ENCODE data around the gene CROCC. TPM values are rescaled to one million over a fixed set of nuclear protein-coding genes. Genes with fewer than 3 reads are reported as not detected.

Gene CROCC
- total and polyA plus RNA-seq, 2 experiments from 2014 or later: 15.1 to 106 TPM

DNA sequence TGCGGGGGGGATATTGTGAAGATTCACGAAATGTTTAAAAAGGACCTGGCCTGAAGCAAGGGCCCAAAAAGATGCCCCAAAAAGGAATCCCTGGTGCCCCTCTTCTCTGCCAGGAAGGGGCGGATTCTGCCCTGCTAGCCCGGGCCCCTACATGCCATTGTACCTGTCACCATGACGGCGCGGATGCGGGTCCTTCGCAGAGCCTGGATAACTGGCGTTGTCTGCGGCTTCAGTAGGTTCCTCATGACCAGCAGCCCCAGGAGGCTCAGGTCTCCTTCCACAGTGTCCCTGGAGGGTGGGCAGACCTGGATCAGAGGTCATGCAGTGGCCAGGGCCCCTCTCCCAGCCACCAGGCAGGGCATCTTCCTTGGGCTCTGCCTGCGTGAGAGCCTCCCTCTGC lies 69.8 kb downstream of the CROCC start:
- H2AFZ ChIP-seq: no peak overlapping the region
- H3K27me3 ChIP-seq (ENCODE audit: insufficient read depth): no peaks in the 10 kb centered on the region
- no peaks in the 10 kb centered on the region for H3K9me2 ChIP-seq (ENCODE audit: insufficient read depth)
- H3K9me3 Mint-ChIP-seq: no peaks in the 10 kb centered on the region
- no peak overlapping the region for H3K4me2 ChIP-seq
- peaks cover 4% of the 10 kb centered on the region for H3K27me3 Mint-ChIP-seq (ENCODE audit: insufficient read depth, low read depth, poor library complexity)
- H3K27ac Mint-ChIP-seq: no peak overlapping the region
- no peaks in the 10 kb centered on the region for H3K4me1 ChIP-seq (ENCODE audit: insufficient read depth)
- ATAC-seq (no peak), DNase-seq (ENCODE audit: low spot score) (no peak)
- H3K79me2 ChIP-seq (replicated peaks; ENCODE audit: insufficient read depth): no peaks in the 10 kb centered on the region
- no peaks in the 10 kb centered on the region for H4K20me1 ChIP-seq (replicated peaks; ENCODE audit: insufficient read depth)
- H3K4me1 Mint-ChIP-seq: no peaks in the 10 kb centered on the region
- no peak overlapping the region for H3K27ac ChIP-seq (ENCODE audit: low read depth)
- no peak overlapping the region for H3K4me3 Mint-ChIP-seq
- H3K4me3 ChIP-seq: no peak overlapping the region
- H3K36me3 ChIP-seq (ENCODE audit: insufficient read depth): no peaks in the 10 kb centered on the region
- H3F3A ChIP-seq (replicated peaks; ENCODE audit: low read depth): no peaks in the 10 kb centered on the region
- TF ChIP-seq, protein P1, sequence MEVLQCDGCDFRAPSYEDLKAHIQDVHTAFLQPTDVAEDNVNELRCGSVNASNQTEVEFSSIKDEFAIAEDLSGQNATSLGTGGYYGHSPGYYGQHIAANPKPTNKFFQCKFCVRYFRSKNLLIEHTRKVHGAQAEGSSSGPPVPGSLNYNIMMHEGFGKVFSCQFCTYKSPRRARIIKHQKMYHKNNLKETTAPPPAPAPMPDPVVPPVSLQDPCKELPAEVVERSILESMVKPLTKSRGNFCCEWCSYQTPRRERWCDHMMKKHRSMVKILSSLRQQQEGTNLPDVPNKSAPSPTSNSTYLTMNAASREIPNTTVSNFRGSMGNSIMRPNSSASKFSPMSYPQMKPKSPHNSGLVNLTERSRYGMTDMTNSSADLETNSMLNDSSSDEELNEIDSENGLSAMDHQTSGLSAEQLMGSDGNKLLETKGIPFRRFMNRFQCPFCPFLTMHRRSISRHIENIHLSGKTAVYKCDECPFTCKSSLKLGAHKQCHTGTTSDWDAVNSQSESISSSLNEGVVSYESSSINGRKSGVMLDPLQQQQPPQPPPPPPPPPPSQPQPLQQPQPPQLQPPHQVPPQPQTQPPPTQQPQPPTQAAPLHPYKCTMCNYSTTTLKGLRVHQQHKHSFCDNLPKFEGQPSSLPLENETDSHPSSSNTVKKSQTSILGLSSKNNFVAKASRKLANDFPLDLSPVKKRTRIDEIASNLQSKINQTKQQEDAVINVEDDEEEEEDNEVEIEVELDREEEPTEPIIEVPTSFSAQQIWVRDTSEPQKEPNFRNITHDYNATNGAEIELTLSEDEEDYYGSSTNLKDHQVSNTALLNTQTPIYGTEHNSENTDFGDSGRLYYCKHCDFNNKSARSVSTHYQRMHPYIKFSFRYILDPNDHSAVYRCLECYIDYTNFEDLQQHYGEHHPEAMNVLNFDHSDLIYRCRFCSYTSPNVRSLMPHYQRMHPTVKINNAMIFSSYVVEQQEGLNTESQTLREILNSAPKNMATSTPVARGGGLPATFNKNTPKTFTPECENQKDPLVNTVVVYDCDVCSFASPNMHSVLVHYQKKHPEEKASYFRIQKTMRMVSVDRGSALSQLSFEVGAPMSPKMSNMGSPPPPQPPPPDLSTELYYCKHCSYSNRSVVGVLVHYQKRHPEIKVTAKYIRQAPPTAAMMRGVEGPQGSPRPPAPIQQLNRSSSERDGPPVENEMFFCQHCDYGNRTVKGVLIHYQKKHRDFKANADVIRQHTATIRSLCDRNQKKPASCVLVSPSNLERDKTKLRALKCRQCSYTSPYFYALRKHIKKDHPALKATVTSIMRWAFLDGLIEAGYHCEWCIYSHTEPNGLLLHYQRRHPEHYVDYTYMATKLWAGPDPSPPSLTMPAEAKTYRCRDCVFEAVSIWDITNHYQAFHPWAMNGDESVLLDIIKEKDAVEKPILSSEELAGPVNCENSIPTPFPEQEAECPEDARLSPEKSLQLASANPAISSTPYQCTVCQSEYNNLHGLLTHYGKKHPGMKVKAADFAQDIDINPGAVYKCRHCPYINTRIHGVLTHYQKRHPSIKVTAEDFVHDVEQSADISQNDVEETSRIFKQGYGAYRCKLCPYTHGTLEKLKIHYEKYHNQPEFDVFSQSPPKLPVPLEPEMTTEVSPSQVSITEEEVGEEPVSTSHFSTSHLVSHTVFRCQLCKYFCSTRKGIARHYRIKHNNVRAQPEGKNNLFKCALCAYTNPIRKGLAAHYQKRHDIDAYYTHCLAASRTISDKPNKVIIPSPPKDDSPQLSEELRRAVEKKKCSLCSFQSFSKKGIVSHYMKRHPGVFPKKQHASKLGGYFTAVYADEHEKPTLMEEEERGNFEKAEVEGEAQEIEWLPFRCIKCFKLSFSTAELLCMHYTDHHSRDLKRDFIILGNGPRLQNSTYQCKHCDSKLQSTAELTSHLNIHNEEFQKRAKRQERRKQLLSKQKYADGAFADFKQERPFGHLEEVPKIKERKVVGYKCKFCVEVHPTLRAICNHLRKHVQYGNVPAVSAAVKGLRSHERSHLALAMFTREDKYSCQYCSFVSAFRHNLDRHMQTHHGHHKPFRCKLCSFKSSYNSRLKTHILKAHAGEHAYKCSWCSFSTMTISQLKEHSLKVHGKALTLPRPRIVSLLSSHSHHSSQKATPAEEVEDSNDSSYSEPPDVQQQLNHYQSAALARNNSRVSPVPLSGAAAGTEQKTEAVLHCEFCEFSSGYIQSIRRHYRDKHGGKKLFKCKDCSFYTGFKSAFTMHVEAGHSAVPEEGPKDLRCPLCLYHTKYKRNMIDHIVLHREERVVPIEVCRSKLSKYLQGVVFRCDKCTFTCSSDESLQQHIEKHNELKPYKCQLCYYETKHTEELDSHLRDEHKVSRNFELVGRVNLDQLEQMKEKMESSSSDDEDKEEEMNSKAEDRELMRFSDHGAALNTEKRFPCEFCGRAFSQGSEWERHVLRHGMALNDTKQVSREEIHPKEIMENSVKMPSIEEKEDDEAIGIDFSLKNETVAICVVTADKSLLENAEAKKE (CRISPR knock-in tag; IDR thresholded peaks at IDR 0.05): no peak
- TF ChIP-seq CREB1 (CRISPR knock-in tag; IDR thresholded peaks at IDR 0.05; ENCODE audit: low read depth) (no peak), POLR2AphosphoS5 (IDR thresholded peaks at IDR 0.05; ENCODE audit: low read depth) (no peak)
- TF ChIP-seq, protein P2, sequence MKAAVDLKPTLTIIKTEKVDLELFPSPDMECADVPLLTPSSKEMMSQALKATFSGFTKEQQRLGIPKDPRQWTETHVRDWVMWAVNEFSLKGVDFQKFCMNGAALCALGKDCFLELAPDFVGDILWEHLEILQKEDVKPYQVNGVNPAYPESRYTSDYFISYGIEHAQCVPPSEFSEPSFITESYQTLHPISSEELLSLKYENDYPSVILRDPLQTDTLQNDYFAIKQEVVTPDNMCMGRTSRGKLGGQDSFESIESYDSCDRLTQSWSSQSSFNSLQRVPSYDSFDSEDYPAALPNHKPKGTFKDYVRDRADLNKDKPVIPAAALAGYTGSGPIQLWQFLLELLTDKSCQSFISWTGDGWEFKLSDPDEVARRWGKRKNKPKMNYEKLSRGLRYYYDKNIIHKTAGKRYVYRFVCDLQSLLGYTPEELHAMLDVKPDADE (IDR thresholded peaks at IDR 0.05): no peak
- peaks cover 4% of the 10 kb centered on the region; the same call in 1 of the 3 replicates for H3K36me3 Mint-ChIP-seq (ENCODE audit: low read depth)

DNA sequence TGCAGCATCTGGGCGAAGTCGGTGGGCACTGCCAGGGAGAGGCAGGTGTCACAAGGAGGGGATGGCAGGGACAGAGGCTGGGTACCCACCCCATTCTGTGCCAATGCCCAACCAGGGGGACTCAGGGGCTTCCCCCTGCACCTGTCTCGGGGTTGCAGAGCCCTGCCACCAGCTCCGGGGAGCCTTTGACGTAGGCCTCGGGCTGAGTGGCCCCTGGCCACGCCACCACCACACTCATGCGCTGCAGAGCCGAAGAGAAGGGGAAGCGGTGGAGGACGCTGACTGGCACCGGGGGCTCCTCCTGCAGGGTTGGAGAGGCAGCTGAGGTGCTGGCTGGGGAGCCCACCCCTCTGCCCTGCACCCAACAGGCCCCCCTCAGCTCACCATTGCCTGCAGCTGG lies 70.4 kb downstream of the CROCC start:
- Histone ChIP-seq H3K4me2 (no peak overlapping the region), H3F3A (replicated peaks; ENCODE audit: low read depth) (no peaks in the 10 kb centered on the region), H3K9me2 (ENCODE audit: insufficient read depth) (no peaks in the 10 kb centered on the region), H3K36me3 (ENCODE audit: insufficient read depth) (no peaks in the 10 kb centered on the region), H2AFZ (no peak overlapping the region), H3K4me1 (ENCODE audit: insufficient read depth) (no peaks in the 10 kb centered on the region), H3K27me3 (ENCODE audit: insufficient read depth) (no peaks in the 10 kb centered on the region), H4K20me1 (replicated peaks; ENCODE audit: insufficient read depth) (no peaks in the 10 kb centered on the region), H3K4me3 (no peak overlapping the region), H3K27ac (ENCODE audit: low read depth) (no peak overlapping the region), H3K79me2 (replicated peaks; ENCODE audit: insufficient read depth) (no peaks in the 10 kb centered on the region)
- H3K27ac Mint-ChIP-seq: no peak overlapping the region
- DNase-seq (ENCODE audit: low spot score) (no peak), ATAC-seq (no peak)
- no peaks in the 10 kb centered on the region for H3K4me1 Mint-ChIP-seq
- H3K36me3 Mint-ChIP-seq (ENCODE audit: low read depth): peaks cover 4% of the 10 kb centered on the region; the same call in 1 of the 3 replicates
- no peaks in the 10 kb centered on the region for H3K9me3 Mint-ChIP-seq
- peaks cover 2% of the 10 kb centered on the region for H3K27me3 Mint-ChIP-seq (ENCODE audit: insufficient read depth, low read depth, poor library complexity)
- H3K4me3 Mint-ChIP-seq: no peak overlapping the region
- TF ChIP-seq, protein P2 (IDR thresholded peaks at IDR 0.05): no peak
- TF ChIP-seq, protein P3, sequence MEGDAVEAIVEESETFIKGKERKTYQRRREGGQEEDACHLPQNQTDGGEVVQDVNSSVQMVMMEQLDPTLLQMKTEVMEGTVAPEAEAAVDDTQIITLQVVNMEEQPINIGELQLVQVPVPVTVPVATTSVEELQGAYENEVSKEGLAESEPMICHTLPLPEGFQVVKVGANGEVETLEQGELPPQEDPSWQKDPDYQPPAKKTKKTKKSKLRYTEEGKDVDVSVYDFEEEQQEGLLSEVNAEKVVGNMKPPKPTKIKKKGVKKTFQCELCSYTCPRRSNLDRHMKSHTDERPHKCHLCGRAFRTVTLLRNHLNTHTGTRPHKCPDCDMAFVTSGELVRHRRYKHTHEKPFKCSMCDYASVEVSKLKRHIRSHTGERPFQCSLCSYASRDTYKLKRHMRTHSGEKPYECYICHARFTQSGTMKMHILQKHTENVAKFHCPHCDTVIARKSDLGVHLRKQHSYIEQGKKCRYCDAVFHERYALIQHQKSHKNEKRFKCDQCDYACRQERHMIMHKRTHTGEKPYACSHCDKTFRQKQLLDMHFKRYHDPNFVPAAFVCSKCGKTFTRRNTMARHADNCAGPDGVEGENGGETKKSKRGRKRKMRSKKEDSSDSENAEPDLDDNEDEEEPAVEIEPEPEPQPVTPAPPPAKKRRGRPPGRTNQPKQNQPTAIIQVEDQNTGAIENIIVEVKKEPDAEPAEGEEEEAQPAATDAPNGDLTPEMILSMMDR (conservative IDR thresholded peaks at IDR 0.05; ENCODE audit: low read depth in 2 of 2): no peak
- TF ChIP-seq ZNF114 (CRISPR knock-in tag; IDR thresholded peaks at IDR 0.05) (no peak), EZH2phosphoT487 (IDR thresholded peaks at IDR 0.05; ENCODE audit: unreplicated experiment) (no peak), ZNF331 (CRISPR knock-in tag; IDR thresholded peaks at IDR 0.05; ENCODE audit: low read depth) (no peak), STAT1 (IDR thresholded peaks at IDR 0.05; ENCODE audit: unreplicated experiment) (no peak)
